ENCODE results near the gene PKIG. TPM values are rescaled to one million over a fixed set of nuclear protein-coding genes. Genes with fewer than 3 reads are reported as not detected.

PKIG gene
- total RNA-seq, 1 experiment from 2014 or later, result 27.0 TPM

- Histone ChIP-seq H3K79me1 (ENCODE audit: insufficient read depth, low read depth, low read length, poor library complexity, severe bottlenecking) (no peaks in the 10 kb centered on the region), H3K9ac (ENCODE audit: extremely low read depth, insufficient read length, low read length) (no peak overlapping the region), H4K8ac (replicated peaks; ENCODE audit: insufficient read length, low read depth, low read length) (no peak overlapping the region), H3K9me3 (ENCODE audit: control insufficient read depth, low read depth, low read length) (no peaks in the 10 kb centered on the region), H3K4me1 (ENCODE audit: insufficient read depth, low read length) (no peaks in the 10 kb centered on the region; the same call in 1 of the 2 replicates), H3K23me2 (ENCODE audit: insufficient read length, low read depth, low read length, poor library complexity, severe bottlenecking) (no peaks in the 10 kb centered on the region), H3K18ac (ENCODE audit: insufficient read length, low read depth, low read length) (no peak overlapping the region), H2BK5ac (ENCODE audit: insufficient read length, low read length) (no peak overlapping the region), H3K27ac (ENCODE audit: insufficient read length, low read depth, low read length) (no peak overlapping the region), H4K20me1 (ENCODE audit: control insufficient read depth, insufficient read depth, insufficient read length) (no peaks in the 10 kb centered on the region), H2BK12ac (ENCODE audit: insufficient read length, low read depth, low read length) (no peak overlapping the region), H2BK15ac (ENCODE audit: low read depth, low read length) (no peak overlapping the region), H2AFZ (ENCODE audit: low read length) (no peak overlapping the region), H2BK20ac (ENCODE audit: low read depth, low read length, poor library complexity, severe bottlenecking) (no peak overlapping the region), H2AK5ac (ENCODE audit: insufficient read length, low read length) (no peak overlapping the region), H3K56ac (ENCODE audit: insufficient read length, low read depth, low read length) (no peak overlapping the region), H3K4me2 (ENCODE audit: insufficient read depth, insufficient read length, low read length) (no peak overlapping the region), H3K14ac (ENCODE audit: insufficient read depth, low read length) (no peak overlapping the region), H2BK120ac (ENCODE audit: low read depth, low read length, poor library complexity, severe bottlenecking) (no peak overlapping the region), H3K4ac (ENCODE audit: low read depth, low read length) (no peak overlapping the region), H3T11ph (ENCODE audit: low read length) (no peak overlapping the region), H3K79me2 (ENCODE audit: insufficient read depth, low read length) (no peaks in the 10 kb centered on the region), H3K27me3 (ENCODE audit: insufficient read depth, low read length) (no peaks in the 10 kb centered on the region), H3K23ac (ENCODE audit: insufficient read length, low read depth, low read length) (no peak overlapping the region), H4K5ac (ENCODE audit: insufficient read length, low read depth, low read length) (no peak overlapping the region), H4K91ac (ENCODE audit: insufficient read length, low read depth, low read length) (no peak overlapping the region)
- no peak for DNase-seq
- Mint-ChIP-seq H3K9me3 (no peaks in the 10 kb centered on the region), H3K27me3 (ENCODE audit: low read depth) (no peaks in the 10 kb centered on the region), H3K36me3 (ENCODE audit: insufficient read depth in 1 of 3, low read depth in 3 of 3) (no peaks in the 10 kb centered on the region), H3K27ac (no peak overlapping the region), H3K4me3 (no peak overlapping the region), H3K4me1 (peaks cover 4 to 6% of the 10 kb centered on the region in 2 experiments)
- no peak for TF ChIP-seq CTCF (conservative IDR thresholded peaks at IDR 0.05)
- WGBS (ENCODE audit: extremely low coverage, insufficient read length, low lambda C conversion rate), result no CpG with 5 or more reads among the region's 1 CpG
Observed at GRCh38 chr20:44537993-44538392, 44.4 kb upstream of the PKIG start.
